Cerebellar cortex (tissue), 1 donor: ENCODE results near the gene STAG2.
"Not testable (repeated sequence)": the region's sequence is repeated elsewhere in the genome, so short reads cannot be mapped to it uniquely, and the experiment has no call there.

Experiments used
- DNase-seq: peaks from one replicate; pipeline ENCODE4 v3.0.0-alpha.2; 2015; ENCODE audit warnings: low spot score

Gene STAG2

GRCh38 chrX:124035657-124036056 lies 74.2 kb downstream of the STAG2 start:
- DNase-seq = peak; percentile 14

- DNase-seq = no peak
Observed at GRCh38 chrX:124042042-124042441, 80.5 kb downstream of the STAG2 start.

GRCh38 chrX:124045109-124045508 lies 83.6 kb downstream of the STAG2 start:
- DNase-seq = no peak

GRCh38 chrX:124084417-124084816 lies 122.9 kb downstream of the STAG2 start:
- DNase-seq = not testable (repeated sequence)

GRCh38 chrX:124085063-124085462 lies 123.6 kb downstream of the STAG2 start:
- DNase-seq = no peak

GRCh38 chrX:124086411-124086810 lies 124.9 kb downstream of the STAG2 start:
- DNase-seq = no peak

- no peak for DNase-seq
Observed at GRCh38 chrX:124087000-124087746, 125.7 kb downstream of the STAG2 start.

- no peak for DNase-seq
Observed at GRCh38 chrX:124093222-124093621, 131.7 kb downstream of the STAG2 start.

GRCh38 chrX:124097116-124097515 lies 135.6 kb downstream of the STAG2 start:
- DNase-seq = no peak

GRCh38 chrX:124098089-124098488 lies 136.6 kb downstream of the STAG2 start:
- DNase-seq = peak; percentile 37

- DNase-seq = no peak
Observed at GRCh38 chrX:124103966-124104365, 142.5 kb downstream of the STAG2 start.

GRCh38 chrX:124104512-124104911 lies 143.0 kb downstream of the STAG2 start:
- DNase-seq = not testable (repeated sequence)

- no peak for DNase-seq
Observed at GRCh38 chrX:124113621-124114600, 152.4 kb downstream of the STAG2 start.

GRCh38 chrX:124117325-124117724 lies 155.8 kb downstream of the STAG2 start:
- no peak for DNase-seq

- DNase-seq = no peak
Observed at GRCh38 chrX:124125471-124125870, 164.0 kb downstream of the STAG2 start.

- no peak for DNase-seq
Observed at GRCh38 chrX:124127496-124127895, 166.0 kb downstream of the STAG2 start.

- DNase-seq = not testable (repeated sequence)
Observed at GRCh38 chrX:124132437-124132836, 170.9 kb downstream of the STAG2 start.

- DNase-seq = no peak
Observed at GRCh38 chrX:124145749-124146148, 184.2 kb downstream of the STAG2 start.

- DNase-seq = no peak
Observed at GRCh38 chrX:124151195-124151594, 189.7 kb downstream of the STAG2 start.
